K562 (cell line): ENCODE results near the gene ARMC6. TPM values are rescaled to one million over a fixed set of nuclear protein-coding genes. Genes with fewer than 3 reads are reported as not detected.
A peak's percentile ranks its signal among the peaks of the same experiment; 100 is the strongest.

Experiments
- BCOR ChIP-seq: fragments of 450-650 bp; IDR thresholded peaks from 2 replicates; pipeline ENCODE4 v1.6.1; 2016
- C11orf30 ChIP-seq: fragments of 450-650 bp; IDR thresholded peaks from 2 replicates; pipeline ENCODE4 v1.6.1; 2016; ENCODE audit warnings: low read depth, mild to moderate bottlenecking
- CHD7 ChIP-seq: fragments of 200-600 bp; sonication (generic); IDR thresholded peaks from one replicate; pipeline ENCODE4 v1.6.1; 2012; ENCODE audit warnings: mild to moderate bottlenecking, low read depth, low read length, inconsistent platforms
- CREBBP ChIP-seq: IDR thresholded peaks from one replicate; pipeline ENCODE4 v1.6.1; 2012; ENCODE audit warnings: low read depth, mild to moderate bottlenecking, control low read depth, inconsistent platforms, low read length
- HDAC2 ChIP-seq: fragments of 450-650 bp; IDR thresholded peaks from 2 replicates; pipeline ENCODE4 v1.6.1; 2016; ENCODE audit warnings: mild to moderate bottlenecking
- IRF2 ChIP-seq: sonication (generic); formaldehyde crosslinking; IDR thresholded peaks from 2 replicates; pipeline ENCODE4 v1.8.1; 2022; ENCODE audit warnings: mild to moderate bottlenecking, missing genetic modification reagents
- JUN ChIP-seq, 2 experiments: sonication (generic) in 1 of 2; formaldehyde crosslinking in 1 of 2; IDR thresholded peaks; 2 replicates each; pipeline versions ENCODE4 v1.6.1 to v1.8.0; 2012 to 2022; ENCODE audit warnings: borderline replicate concordance in 2 of 2, mild to moderate bottlenecking in 2 of 2, improper control_type of control experiment in 1 of 2, low read depth in 1 of 2, low read length in 1 of 2, missing genetic modification reagents in 1 of 2
- NCOA2 ChIP-seq, 2 experiments: fragments of 450-650 bp; IDR thresholded peaks; 2 replicates each; pipeline ENCODE4 v1.6.1; 2018; ENCODE audit warnings: mild to moderate bottlenecking in 2 of 2, moderate library complexity in 1 of 2; ENCODE audit not compliant: partially characterized antibody in 2 of 2
- PTRF ChIP-seq: fragments of 450-650 bp; IDR thresholded peaks from 2 replicates; pipeline ENCODE4 v1.6.1; 2016; ENCODE audit warnings: mild to moderate bottlenecking, missing genetic modification characterization, missing compliant biosample characterization
- RBM39 ChIP-seq: fragments of 200-400 bp; formaldehyde crosslinking; optimal IDR thresholded peaks from 2 replicates; pipeline ENCODE3; 2018; ENCODE audit warnings: low read depth, low read length
- RFX7 ChIP-seq: fragments of 250-450 bp; sonication (Bioruptor Pico); IDR thresholded peaks from 2 replicates; pipeline ENCODE4 v1.5.1; 2021; ENCODE audit warnings: mild to moderate bottlenecking
- SLC30A9 ChIP-seq: fragments of 250-450 bp; sonication (Bioruptor Pico); IDR thresholded peaks from 2 replicates; pipeline ENCODE4 v1.8.0; 2022; ENCODE audit warnings: mild to moderate bottlenecking, moderate library complexity
- SP2 ChIP-seq: IDR thresholded peaks from 2 replicates; pipeline ENCODE4 v1.6.1; 2011; ENCODE audit warnings: mild to moderate bottlenecking, low read depth, low read length, moderate library complexity; ENCODE audit not compliant: poor library complexity, severe bottlenecking; ENCODE audit errors: extremely low read depth
- TAF7 ChIP-seq: fragments of 450-650 bp; IDR thresholded peaks from 2 replicates; pipeline ENCODE4 v1.6.1; 2016; ENCODE audit warnings: missing genetic modification characterization, missing compliant biosample characterization
- TCF7L2 ChIP-seq: fragments of 150-350 bp; IDR thresholded peaks from 2 replicates; pipeline ENCODE4 v1.6.1; 2016; ENCODE audit warnings: low read depth, mild to moderate bottlenecking, low read length, moderate library complexity
- YBX1 ChIP-seq: fragments of 450-650 bp; IDR thresholded peaks from 2 replicates; pipeline ENCODE4 v1.7.1; 2016; ENCODE audit warnings: mild to moderate bottlenecking
- ZBED1 ChIP-seq: IDR thresholded peaks from 2 replicates; pipeline ENCODE4 v1.6.1; 2014
- ZFX ChIP-seq: sonication (generic); formaldehyde crosslinking; IDR thresholded peaks from 2 replicates; pipeline ENCODE4 v1.8.0; 2022; ENCODE audit warnings: mild to moderate bottlenecking, missing genetic modification reagents, moderate library complexity
- polyA plus RNA-seq, 8 experiments: library from polyadenylated mRNA; depleted of rRNA in 4 of 8; stranded (reverse) in 5 of 8; unstranded in 3 of 8; fragments of >200 nt; fragmentation: Nextera tagmentation in 2 of 8; fragmentation: Illumina TruSeq in 1 of 8; extraction: Ambion mirVana in 2 of 8; extraction: Trizol in 1 of 8; gene quantifications; 2 replicates each; pipeline versions ENCODE4 v1.2.1 to v1.2.3, GENCODE V29; 2011 to 2014; ENCODE audit warnings: inconsistent platforms in 1 of 8, missing spikeins in 1 of 8
- total RNA-seq, 7 experiments: library from RNA; depleted of rRNA in 6 of 7; stranded (reverse); fragments of >200 nt in 6 of 7; fragmentation: Illumina TruSeq in 2 of 7; extraction: Trizol in 2 of 7; gene quantifications; 2 replicates each; pipeline versions ENCODE4 v1.2.1 to v1.2.3, GENCODE V29; 2011 to 2021; ENCODE audit warnings: low replicate concordance in 1 of 7
- TF ChIP-seq, protein P1 (sequence below): sonication (generic); IDR thresholded peaks from 2 replicates; pipeline ENCODE4 v1.6.1; 2016

Gene ARMC6
- total and polyA plus RNA-seq, 9 of the 15 experiments (the other 6 are each of a cell fraction or from before 2014, with no cell fraction given): 2.1 to 93.4 (median 63.6) TPM

GRCh38 chr19:19034204-19034624, 811 bp downstream of the ARMC6 start (continued):
- no peak for TF ChIP-seq SP2
- no peak for TF ChIP-seq RFX7 (CRISPR knock-in tag)
- no peak for TF ChIP-seq CREBBP
- TF ChIP-seq NCOA2 (IDR thresholded peaks at IDR 0.05; ENCODE audit: partially characterized antibody in 2 of 2): no peak
- peak; percentile 13; the same call in 1 of the 2 replicates for TF ChIP-seq JUN (IDR thresholded peaks at IDR 0.05; ENCODE audit: borderline replicate concordance, low read depth, low read length)
- TF ChIP-seq JUN (CRISPR knock-in tag; IDR thresholded peaks at IDR 0.05; ENCODE audit: borderline replicate concordance): no peak
- no peak for TF ChIP-seq SLC30A9
- TF ChIP-seq C11orf30: no peak
- peak; percentile 74 for TF ChIP-seq RBM39
- TF ChIP-seq, protein P1, sequence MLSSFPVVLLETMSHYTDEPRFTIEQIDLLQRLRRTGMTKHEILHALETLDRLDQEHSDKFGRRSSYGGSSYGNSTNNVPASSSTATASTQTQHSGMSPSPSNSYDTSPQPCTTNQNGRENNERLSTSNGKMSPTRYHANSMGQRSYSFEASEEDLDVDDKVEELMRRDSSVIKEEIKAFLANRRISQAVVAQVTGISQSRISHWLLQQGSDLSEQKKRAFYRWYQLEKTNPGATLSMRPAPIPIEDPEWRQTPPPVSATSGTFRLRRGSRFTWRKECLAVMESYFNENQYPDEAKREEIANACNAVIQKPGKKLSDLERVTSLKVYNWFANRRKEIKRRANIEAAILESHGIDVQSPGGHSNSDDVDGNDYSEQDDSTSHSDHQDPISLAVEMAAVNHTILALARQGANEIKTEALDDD: no peak
- TF ChIP-seq TAF7: no peak
- no peak for TF ChIP-seq CHD7
- TF ChIP-seq YBX1: no peak
- no peak for TF ChIP-seq ZBED1
- TF ChIP-seq TCF7L2: no peak
- TF ChIP-seq HDAC2: peak; percentile 79; the same call in 1 of the 2 replicates
- TF ChIP-seq PTRF (tag): no peak
- TF ChIP-seq ZFX (CRISPR knock-in tag): no peak
- no peak for TF ChIP-seq IRF2 (CRISPR knock-in tag)
- TF ChIP-seq BCOR: peak; percentile 17; the same call in 1 of the 2 replicates
